ENCODE results near the gene ASGR2. TPM values are rescaled to one million over a fixed set of nuclear protein-coding genes. Genes with fewer than 3 reads are reported as not detected.
"Not testable (repeated sequence)": the region's sequence is repeated elsewhere in the genome, so short reads cannot be mapped to it uniquely, and the experiment has no call there.

Gene ASGR2
- total and polyA plus RNA-seq, 7 donors: 1.0 to 2.4 (median 1.6) TPM; not detected in 4

GRCh38 chr17:7098802-7099459 is 15.7 kb downstream of the ASGR2 start:
- no peak for DNase-seq
- H3K9me3 ChIP-seq: no peaks in the 10 kb centered on the region
- H3K27ac ChIP-seq: no peak overlapping the region
- TF ChIP-seq POLR2AphosphoS5 (IDR thresholded peaks at IDR 0.05): no peak
- TF ChIP-seq EP300 (IDR thresholded peaks at IDR 0.05): no peak
- no peak for TF ChIP-seq CTCF (IDR thresholded peaks at IDR 0.05)
- no peak for TF ChIP-seq POLR2A (IDR thresholded peaks at IDR 0.05)
- intact Hi-C loops (cut with DNase I): no loop called here
- H3K4me3 ChIP-seq: no peak overlapping the region
- H3K27me3 ChIP-seq: no peaks in the 10 kb centered on the region
- 80 to 87% methylated on average over 13 of the region's 13 CpGs for WGBS, 2 donors
- H3K4me1 ChIP-seq: no peaks in the 10 kb centered on the region
- no peaks in the 10 kb centered on the region for H3K36me3 ChIP-seq

DNA sequence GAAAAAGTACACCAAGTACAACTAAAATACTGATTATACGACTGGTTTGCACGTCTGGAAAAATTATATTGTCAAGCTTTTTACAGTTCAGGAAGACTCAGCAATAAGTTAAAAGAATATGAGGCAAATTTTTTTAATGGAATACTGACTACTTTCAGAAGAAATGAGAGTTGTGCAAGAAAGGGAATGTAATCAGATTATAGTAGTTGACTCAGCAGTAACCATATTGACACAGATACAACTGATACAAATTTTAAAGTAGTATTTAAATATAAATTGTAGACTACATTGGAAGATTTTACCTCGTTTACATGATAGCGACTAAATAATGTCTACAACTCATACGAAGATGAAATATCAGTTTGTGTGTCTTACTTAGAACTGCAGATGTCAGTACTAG is 16.7 kb downstream of the ASGR2 start:
- 59% methylated on average over 5 of the region's 5 CpGs for WGBS, 2 donors
- Histone ChIP-seq H3K27me3 (no peaks in the 10 kb centered on the region), H3K4me3 (no peak overlapping the region), H3K9me3 (no peaks in the 10 kb centered on the region), H3K4me1 (no peaks in the 10 kb centered on the region), H3K36me3 (no peaks in the 10 kb centered on the region), H3K27ac (no peak overlapping the region)
- no peak for DNase-seq
- TF ChIP-seq CTCF (IDR thresholded peaks at IDR 0.05) (no peak), POLR2AphosphoS5 (IDR thresholded peaks at IDR 0.05) (no peak), POLR2A (IDR thresholded peaks at IDR 0.05) (no peak)
- intact Hi-C loops (cut with DNase I): no loop called here

- Histone ChIP-seq H3K27ac (no peak overlapping the region), H3K36me3 (no peaks in the 10 kb centered on the region), H3K4me3 (no peak overlapping the region), H3K27me3 (peaks cover 0 to 9% (median 0%) of the 10 kb centered on the region in 3 donors), H3K9me3 (no peaks in the 10 kb centered on the region), H3K4me1 (no peaks in the 10 kb centered on the region)
- DNase-seq: no peak
- 91 to 98% methylated on average over 1 of the region's 1 CpG for WGBS, 2 donors
- TF ChIP-seq POLR2AphosphoS5 (IDR thresholded peaks at IDR 0.05): peak in 1 of 4 donors; percentile 11
- TF ChIP-seq CTCF (IDR thresholded peaks at IDR 0.05): no peak
- intact Hi-C loops (cut with DNase I): no loop called here
These were observed 19.0 kb downstream of the ASGR2 start for GRCh38 chr17:7095625-7096024.

DNA sequence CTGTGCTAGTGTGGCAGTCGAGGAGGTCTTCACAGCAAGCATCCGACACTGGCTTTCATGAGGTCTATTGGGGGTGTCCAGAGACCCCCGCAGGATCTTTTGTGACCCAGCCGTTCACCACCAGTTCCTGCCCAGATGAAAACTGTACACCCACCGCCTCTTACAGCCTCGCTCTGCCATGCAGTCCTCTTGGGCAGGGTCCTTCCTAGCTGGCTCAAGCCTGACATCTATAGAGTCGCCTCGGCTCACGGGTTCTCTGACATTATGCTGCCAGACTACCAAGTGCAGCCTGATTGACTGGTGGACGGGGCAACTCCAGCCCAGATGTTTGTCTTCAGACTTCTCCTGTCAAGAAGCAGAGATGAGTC is 20.0 kb downstream of the ASGR2 start:
- WGBS, 2 donors: 85% methylated on average over 10 of the region's 10 CpGs
- TF ChIP-seq EP300 (IDR thresholded peaks at IDR 0.05) (no peak), POLR2AphosphoS5 (IDR thresholded peaks at IDR 0.05) (no peak), CTCF (IDR thresholded peaks at IDR 0.05) (no peak), POLR2A (IDR thresholded peaks at IDR 0.05) (no peak)
- intact Hi-C loops (cut with DNase I): no loop called here
- Histone ChIP-seq H3K36me3 (no peaks in the 10 kb centered on the region), H3K4me1 (no peaks in the 10 kb centered on the region), H3K4me3 (no peak overlapping the region), H3K9me3 (no peaks in the 10 kb centered on the region), H3K27ac (no peak overlapping the region), H3K27me3 (peaks cover 0 to 10% (median 0%) of the 10 kb centered on the region in 3 donors)
- no peak for DNase-seq

DNA sequence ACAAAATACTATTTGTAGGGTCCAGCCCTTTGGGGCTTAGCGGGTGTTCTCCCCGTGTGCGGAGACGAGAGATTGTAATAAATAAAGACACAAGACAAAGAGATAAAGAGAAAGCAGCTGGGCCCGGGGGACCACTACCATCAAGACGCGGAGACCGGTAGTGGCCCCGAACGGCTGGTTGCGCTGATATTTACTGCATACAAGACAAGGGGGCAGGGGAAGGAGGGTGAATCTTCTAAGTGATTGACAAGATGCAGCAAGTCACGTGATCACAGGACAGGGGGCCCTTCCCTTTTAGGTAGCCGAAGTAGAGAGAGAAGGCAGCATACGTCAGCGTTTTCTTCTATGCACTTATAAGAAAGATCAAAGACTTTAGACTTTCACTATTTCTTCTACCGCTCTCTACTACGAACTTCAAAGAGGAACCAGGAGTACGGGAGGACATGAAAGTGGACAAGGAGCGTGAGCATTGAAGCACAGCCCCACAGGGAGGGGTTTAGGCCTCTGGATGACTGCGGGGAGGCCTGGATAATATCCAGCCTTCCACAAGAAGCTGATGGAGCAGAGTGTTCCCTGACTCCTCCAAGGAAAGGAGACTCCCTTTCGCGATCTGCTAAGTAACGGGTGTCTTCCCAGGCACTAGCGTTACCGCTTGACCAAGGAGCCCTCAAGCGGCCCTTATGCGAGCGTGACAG is 23.2 kb downstream of the ASGR2 start:
- H3K27me3 ChIP-seq: peaks cover 0 to 10% (median 0%) of the 10 kb centered on the region in 3 donors
- H3K27ac ChIP-seq; DNase-seq; intact Hi-C loops (cut with DNase I); H3K4me3 ChIP-seq; H3K36me3 ChIP-seq; H3K9me3 ChIP-seq; H3K4me1 ChIP-seq: not testable (repeated sequence)
- WGBS, 2 donors: 84 to 86% methylated on average over 23 to 26 of the region's 28 CpGs

DNA sequence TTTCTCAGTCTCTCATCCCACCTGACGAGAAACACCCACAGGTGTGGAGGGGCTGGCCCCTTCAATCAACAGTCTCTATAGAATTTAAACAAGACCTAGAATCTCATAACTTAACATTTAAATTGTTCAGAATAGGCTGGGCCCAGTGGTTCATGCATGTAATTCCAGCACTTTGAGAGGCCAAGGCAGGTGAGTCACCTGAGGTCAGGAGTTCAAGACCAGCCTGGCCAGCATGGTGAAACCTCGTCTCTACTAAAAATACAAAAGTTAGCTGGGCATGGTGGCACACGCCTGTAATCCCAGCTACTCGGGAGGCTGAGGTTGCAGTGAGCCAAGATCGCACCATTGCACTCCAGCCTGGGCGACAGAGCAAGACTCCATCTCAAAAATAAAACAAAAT is 25.1 kb downstream of the ASGR2 start:
- H3K27me3 ChIP-seq: peaks cover 0 to 14% (median 0%) of the 10 kb centered on the region in 3 donors
- 89 to 96% methylated on average over 6 of the region's 6 CpGs for WGBS, 2 donors
- H3K27ac ChIP-seq; H3K9me3 ChIP-seq; intact Hi-C loops (cut with DNase I); H3K36me3 ChIP-seq; DNase-seq; H3K4me1 ChIP-seq; H3K4me3 ChIP-seq: not testable (repeated sequence)

GRCh38 chr17:7088442-7088841 is 26.2 kb downstream of the ASGR2 start:
- H3K4me3 ChIP-seq; H3K4me1 ChIP-seq; H3K9me3 ChIP-seq; DNase-seq; H3K27ac ChIP-seq; intact Hi-C loops (cut with DNase I); H3K36me3 ChIP-seq: not testable (repeated sequence)
- peaks cover 0 to 14% (median 0%) of the 10 kb centered on the region in 3 donors for H3K27me3 ChIP-seq
- WGBS, 2 donors: 39 to 64% methylated on average over 4 of the region's 4 CpGs
